Duodenal mucosa (tissue), 2 donors: ENCODE results near the gene POLDIP2.
A peak's percentile ranks its signal among the peaks of the same experiment; 100 is the strongest.

Source experiments
- H3K27ac ChIP-seq: one replicate; pipeline ENCODE4 v1.7.0; 2013; ENCODE audit warnings: low read depth, low read length
- H3K27me3 ChIP-seq, 2 donors: one replicate each; pipeline ENCODE4 v1.7.0; 2013; ENCODE audit warnings: low read length in 2 of 2, control low read depth in 1 of 2; ENCODE audit not compliant: insufficient read depth in 2 of 2, control insufficient read depth in 1 of 2
- H3K36me3 ChIP-seq, 2 donors: one replicate each; pipeline ENCODE4 v1.7.0; 2013; ENCODE audit warnings: low read length in 2 of 2, control low read depth in 1 of 2; ENCODE audit not compliant: insufficient read depth in 2 of 2, control insufficient read depth in 1 of 2
- H3K4me1 ChIP-seq, 2 donors: one replicate each; pipeline ENCODE4 v1.7.0; 2013; ENCODE audit warnings: low read length in 2 of 2, control low read depth in 1 of 2; ENCODE audit not compliant: insufficient read depth in 2 of 2, control insufficient read depth in 1 of 2
- H3K4me3 ChIP-seq, 2 donors: one replicate each; pipeline ENCODE4 v1.7.0; 2013; ENCODE audit warnings: low read length in 2 of 2, low read depth in 1 of 2
- H3K9ac ChIP-seq, 2 donors: one replicate each; pipeline ENCODE4 v1.7.0; 2013; ENCODE audit warnings: low read length in 2 of 2, low read depth in 1 of 2
- H3K9me3 ChIP-seq, 2 donors: one replicate each; pipeline ENCODE4 v1.7.0; 2013; ENCODE audit warnings: low read length in 2 of 2, control low read depth in 1 of 2; ENCODE audit not compliant: control insufficient read depth in 1 of 2

The POLDIP2 gene

GRCh38 chr17:28348979-28349378, 8.3 kb downstream of the POLDIP2 start:
- Histone ChIP-seq H3K4me1 (no peaks in the 10 kb centered on the region), H3K27ac (no peak overlapping the region), H3K36me3 (peaks cover 63 to 86% of the 10 kb centered on the region in 2 donors), H3K9ac (no peak overlapping the region), H3K4me3 (no peak overlapping the region), H3K27me3 (no peaks in the 10 kb centered on the region), H3K9me3 (no peaks in the 10 kb centered on the region)

GRCh38 chr17:28347261-28347891, 10.0 kb downstream of the POLDIP2 start:
- Histone ChIP-seq H3K9ac (no peak overlapping the region), H3K36me3 (peaks cover 62 to 90% of the 10 kb centered on the region in 2 donors)

GRCh38 chr17:28346746-28347246, 10.5 kb downstream of the POLDIP2 start:
- Histone ChIP-seq H3K4me3 (no peak overlapping the region), H3K4me1 (no peaks in the 10 kb centered on the region), H3K27me3 (no peaks in the 10 kb centered on the region), H3K9ac (no peak overlapping the region), H3K9me3 (no peaks in the 10 kb centered on the region), H3K36me3 (peaks cover 66 to 94% of the 10 kb centered on the region in 2 donors), H3K27ac (peak overlapping the region; percentile 14)

More at GRCh38 chr17:28347261-28347891, 10.0 kb downstream of the POLDIP2 start:
- no peak overlapping the region for H3K27ac ChIP-seq
- H3K4me3 ChIP-seq = no peak overlapping the region
- no peaks in the 10 kb centered on the region for H3K9me3 ChIP-seq
- no peaks in the 10 kb centered on the region for H3K27me3 ChIP-seq
- H3K4me1 ChIP-seq = no peaks in the 10 kb centered on the region

GRCh38 chr17:28346199-28346580, 11.1 kb downstream of the POLDIP2 start:
- Histone ChIP-seq H3K27ac (no peak overlapping the region), H3K9me3 (no peaks in the 10 kb centered on the region), H3K4me3 (no peak overlapping the region), H3K36me3 (peaks cover 66 to 94% of the 10 kb centered on the region in 2 donors), H3K4me1 (no peaks in the 10 kb centered on the region), H3K27me3 (no peaks in the 10 kb centered on the region), H3K9ac (no peak overlapping the region)

GRCh38 chr17:28345419-28346198, 11.7 kb downstream of the POLDIP2 start:
- Histone ChIP-seq H3K36me3 (peaks cover 63 to 93% of the 10 kb centered on the region in 2 donors), H3K27ac (no peak overlapping the region), H3K27me3 (no peaks in the 10 kb centered on the region), H3K4me1 (no peaks in the 10 kb centered on the region), H3K9me3 (no peaks in the 10 kb centered on the region), H3K9ac (no peak overlapping the region), H3K4me3 (no peak overlapping the region)

GRCh38 chr17:28344435-28344901, 12.9 kb downstream of the POLDIP2 start:
- Histone ChIP-seq H3K27ac (no peak overlapping the region), H3K4me1 (no peaks in the 10 kb centered on the region), H3K27me3 (no peaks in the 10 kb centered on the region), H3K9me3 (no peaks in the 10 kb centered on the region), H3K36me3 (peaks cover 52 to 90% of the 10 kb centered on the region in 2 donors), H3K9ac (no peak overlapping the region), H3K4me3 (no peak overlapping the region)

GRCh38 chr17:28344011-28344410, 13.3 kb downstream of the POLDIP2 start:
- no peaks in the 10 kb centered on the region for H3K4me1 ChIP-seq
- no peaks in the 10 kb centered on the region for H3K27me3 ChIP-seq
- H3K27ac ChIP-seq = no peak overlapping the region
- no peaks in the 10 kb centered on the region for H3K9me3 ChIP-seq
- no peak overlapping the region for H3K4me3 ChIP-seq
- H3K36me3 ChIP-seq = peaks cover 52 to 87% of the 10 kb centered on the region in 2 donors
- no peak overlapping the region for H3K9ac ChIP-seq

- H3K36me3 ChIP-seq = peaks cover 52 to 82% of the 10 kb centered on the region in 2 donors
- H3K27me3 ChIP-seq = no peaks in the 10 kb centered on the region
- H3K9me3 ChIP-seq = no peaks in the 10 kb centered on the region
- H3K4me3 ChIP-seq = no peak overlapping the region
- no peak overlapping the region for H3K27ac ChIP-seq
- H3K4me1 ChIP-seq = no peaks in the 10 kb centered on the region
- no peak overlapping the region for H3K9ac ChIP-seq
Measured at GRCh38 chr17:28343491-28343932, 13.8 kb downstream of the POLDIP2 start.

GRCh38 chr17:28342313-28342712, 15.0 kb downstream of the POLDIP2 start:
- Histone ChIP-seq H3K27ac (no peak overlapping the region), H3K36me3 (peaks cover 42 to 71% of the 10 kb centered on the region in 2 donors), H3K4me3 (no peak overlapping the region), H3K4me1 (peaks cover under 1 to 4% of the 10 kb centered on the region in 2 donors), H3K9ac (no peak overlapping the region), H3K27me3 (no peaks in the 10 kb centered on the region), H3K9me3 (no peaks in the 10 kb centered on the region)

GRCh38 chr17:28341516-28341915, 15.8 kb downstream of the POLDIP2 start:
- no peak overlapping the region for H3K27ac ChIP-seq
- no peaks in the 10 kb centered on the region for H3K27me3 ChIP-seq
- H3K4me3 ChIP-seq = no peak overlapping the region
- H3K9me3 ChIP-seq = no peaks in the 10 kb centered on the region
- H3K36me3 ChIP-seq = peaks cover 37 to 64% of the 10 kb centered on the region in 2 donors
- H3K4me1 ChIP-seq = peaks cover 9 to 12% of the 10 kb centered on the region in 2 donors
- H3K9ac ChIP-seq = no peak overlapping the region
